HepG2 (cell line): Measurements from ENCODE around the gene TGFA. TPM values are rescaled to one million over a fixed set of nuclear protein-coding genes. Genes with fewer than 3 reads are reported as not detected.

ENCODE experiments used
- ELF3 ChIP-seq: IDR thresholded peaks from 2 replicates; pipeline ENCODE4 v1.6.1; 2016; ENCODE audit warnings: missing genetic modification reagents, missing compliant biosample characterization
- ETV5 ChIP-seq: IDR thresholded peaks from 2 replicates; pipeline ENCODE4 v1.6.1; 2018; ENCODE audit warnings: missing biosample characterization, missing genetic modification reagents, inconsistent platforms, borderline replicate concordance
- FOXC1 ChIP-seq: sonication (generic); formaldehyde crosslinking; IDR thresholded peaks from 2 replicates; pipeline ENCODE4 v1.8.0; 2022; ENCODE audit warnings: mild to moderate bottlenecking, missing genetic modification reagents, borderline replicate concordance
- HMG20B ChIP-seq: conservative IDR thresholded peaks from 2 replicates; pipeline ENCODE4 v1.6.1; 2016; ENCODE audit warnings: missing genetic modification reagents, missing compliant biosample characterization
- IRF2 ChIP-seq: IDR thresholded peaks from 2 replicates; pipeline ENCODE4 v1.6.1; 2018; ENCODE audit warnings: missing genetic modification reagents, missing compliant biosample characterization
- NR2F6 ChIP-seq, 2 experiments: IDR thresholded peaks; 2 replicates each; pipeline ENCODE4 v1.6.1; 2016; ENCODE audit warnings: antibody characterized with exemption in 1 of 2, mild to moderate bottlenecking in 1 of 2
- PBX3 ChIP-seq: sonication (generic); formaldehyde crosslinking; IDR thresholded peaks from 2 replicates; pipeline ENCODE4 v1.8.1; 2023; ENCODE audit warnings: missing genetic modification reagents, inconsistent platforms, borderline replicate concordance
- SOX6 ChIP-seq, 2 experiments: fragments of 450-650 bp in 1 of 2; sonication (generic) in 1 of 2; formaldehyde crosslinking in 1 of 2; IDR thresholded peaks; 2 replicates each; pipeline versions ENCODE4 v1.4.0 to v1.6.1; 2017 to 2020; ENCODE audit warnings: antibody characterized with exemption in 1 of 2, mild to moderate bottlenecking in 1 of 2, missing genetic modification reagents in 1 of 2
- TARDBP ChIP-seq: sonication (generic); formaldehyde crosslinking; IDR thresholded peaks from 2 replicates; pipeline ENCODE4 v1.8.0; 2022; ENCODE audit warnings: mild to moderate bottlenecking, missing genetic modification reagents
- TFDP2 ChIP-seq: sonication (generic); formaldehyde crosslinking; IDR thresholded peaks from 2 replicates; pipeline ENCODE4 v1.4.0; 2020; ENCODE audit warnings: missing genetic modification reagents
- TRAFD1 ChIP-seq: sonication (generic); formaldehyde crosslinking; IDR thresholded peaks from 2 replicates; pipeline ENCODE4 v1.5.1; 2020; ENCODE audit warnings: missing genetic modification reagents, mild to moderate bottlenecking, borderline replicate concordance
- YEATS2 ChIP-seq: sonication (generic); formaldehyde crosslinking; IDR thresholded peaks from 2 replicates; pipeline ENCODE4 v1.4.0; 2020; ENCODE audit warnings: missing genetic modification reagents, borderline replicate concordance
- ZBTB20 ChIP-seq: sonication (generic); formaldehyde crosslinking; IDR thresholded peaks from 2 replicates; pipeline ENCODE4 v1.8.1; 2023; ENCODE audit warnings: missing genetic modification reagents, low read depth, mild to moderate bottlenecking, borderline replicate concordance
- ZMYM4 ChIP-seq: sonication (generic); formaldehyde crosslinking; IDR thresholded peaks from 2 replicates; pipeline ENCODE4 v1.8.1; 2023; ENCODE audit warnings: mild to moderate bottlenecking, missing genetic modification reagents
- ZNF124 ChIP-seq: sonication (generic); formaldehyde crosslinking; IDR thresholded peaks from 2 replicates; pipeline ENCODE4 v1.4.0; 2020; ENCODE audit warnings: missing genetic modification reagents
- ZNF232 ChIP-seq: sonication (generic); formaldehyde crosslinking; IDR thresholded peaks from 2 replicates; pipeline ENCODE4 v1.4.0; 2020; ENCODE audit warnings: missing genetic modification reagents, borderline replicate concordance
- ZNF335 ChIP-seq: sonication (generic); formaldehyde crosslinking; IDR thresholded peaks from 2 replicates; pipeline ENCODE4 v1.4.0; 2020; ENCODE audit warnings: missing genetic modification reagents
- ZNF350 ChIP-seq: sonication (generic); formaldehyde crosslinking; IDR thresholded peaks from 2 replicates; pipeline ENCODE4 v1.4.0; 2020; ENCODE audit warnings: mild to moderate bottlenecking, low read depth, missing genetic modification reagents, borderline replicate concordance
- ZNF430 ChIP-seq: sonication (generic); formaldehyde crosslinking; IDR thresholded peaks from 2 replicates; pipeline ENCODE4 v1.9.0; 2021; ENCODE audit warnings: mild to moderate bottlenecking, missing genetic modification reagents
- ZNF576 ChIP-seq: sonication (generic); formaldehyde crosslinking; IDR thresholded peaks from 2 replicates; pipeline ENCODE4 v1.4.0; 2020; ENCODE audit warnings: mild to moderate bottlenecking, missing genetic modification reagents
- ZNF704 ChIP-seq: sonication (generic); formaldehyde crosslinking; IDR thresholded peaks from 2 replicates; pipeline ENCODE4 v1.8.1; 2023; ENCODE audit warnings: mild to moderate bottlenecking, inconsistent platforms, moderate library complexity, missing genetic modification reagents, borderline replicate concordance
- ZNF749 ChIP-seq: sonication (generic); formaldehyde crosslinking; IDR thresholded peaks from 2 replicates; pipeline ENCODE4 v1.8.0; 2022; ENCODE audit warnings: mild to moderate bottlenecking, missing genetic modification reagents, moderate library complexity, borderline replicate concordance
- ZSCAN21 ChIP-seq: sonication (generic); formaldehyde crosslinking; IDR thresholded peaks from 2 replicates; pipeline ENCODE4 v1.8.0; 2022; ENCODE audit warnings: mild to moderate bottlenecking, missing genetic modification reagents, moderate library complexity, borderline replicate concordance
- polyA plus RNA-seq, 8 experiments: library from polyadenylated mRNA; depleted of rRNA in 3 of 8; stranded (reverse) in 7 of 8; unstranded in 1 of 8; fragments of >200 nt; fragmentation: Illumina TruSeq in 4 of 8; extraction: Trizol in 4 of 8; gene quantifications; 2 replicates each; pipeline versions ENCODE4 v1.2.1 to v1.2.3, GENCODE V29; 2011 to 2016; ENCODE audit warnings: low read depth in 4 of 8, missing spikeins in 1 of 8, mixed read lengths in 1 of 8; ENCODE audit not compliant: insufficient read depth in 1 of 8
- total RNA-seq, 5 experiments: library from RNA; depleted of rRNA; stranded (reverse); fragments of >200 nt; fragmentation: Illumina TruSeq; extraction: Trizol; gene quantifications; 2 replicates each; pipeline ENCODE4 v1.2.3, GENCODE V29; 2016; ENCODE audit warnings: low read depth in 1 of 5

The TGFA gene
- total and polyA plus RNA-seq, 2 of the 13 experiments (the other 11 are each of a cell fraction or from before 2014, with no cell fraction given) = 7.8 to 15.3 TPM

- TF ChIP-seq TRAFD1 (CRISPR knock-in tag) (no peak), ZBTB20 (peak; percentile 59; the same call in 1 of the 2 replicates), TFDP2 (CRISPR knock-in tag) (peak; percentile 25; the same call in 1 of the 2 replicates), TARDBP (peak; percentile 70), SOX6 (IDR thresholded peaks at IDR 0.05) (no peak), SOX6 (CRISPR knock-in tag; IDR thresholded peaks at IDR 0.05) (peak; percentile 44; the same call in 1 of the 2 replicates), ZNF232 (peak; percentile 57; the same call in 1 of the 2 replicates), PBX3 (no peak), ELF3 (peak; percentile 35; the same call in 1 of the 2 replicates), ZNF430 (CRISPR knock-in tag) (no peak), NR2F6 (IDR thresholded peaks at IDR 0.05) (no peak), NR2F6 (CRISPR knock-in tag; IDR thresholded peaks at IDR 0.05) (peak; percentile 34; the same call in 1 of the 2 replicates), ZSCAN21 (CRISPR knock-in tag) (peak; percentile 81; the same call in 1 of the 2 replicates), ZNF704 (no peak), ZNF350 (CRISPR knock-in tag) (0 out of 2 replicates have a peak, but pooled peaks have one; percentile 42), ZMYM4 (CRISPR knock-in tag) (peak; percentile 78), ZNF124 (CRISPR knock-in tag) (peak; percentile 90; the same call in 1 of the 2 replicates), ZNF749 (CRISPR knock-in tag) (no peak), YEATS2 (CRISPR knock-in tag) (0 out of 2 replicates have a peak, but pooled peaks have one; percentile 18), HMG20B (CRISPR knock-in tag) (peak; percentile 83; the same call in 1 of the 2 replicates), ETV5 (CRISPR knock-in tag) (no peak), IRF2 (CRISPR knock-in tag) (peak; percentile 86), FOXC1 (CRISPR knock-in tag) (no peak), ZNF335 (CRISPR knock-in tag) (0 out of 2 replicates have a peak, but pooled peaks have one; percentile 54), ZNF576 (CRISPR knock-in tag) (no peak)
Measured at GRCh38 chr2:70557171-70557838, 3.7 kb upstream of the TGFA start (continued).
